ENCODE measurements around the gene ZNF106. TPM values are rescaled to one million over a fixed set of nuclear protein-coding genes. Genes with fewer than 3 reads are reported as not detected.

Gene ZNF106
- total RNA-seq, 1 donor from 2014 or later: 34.4 TPM

DNA sequence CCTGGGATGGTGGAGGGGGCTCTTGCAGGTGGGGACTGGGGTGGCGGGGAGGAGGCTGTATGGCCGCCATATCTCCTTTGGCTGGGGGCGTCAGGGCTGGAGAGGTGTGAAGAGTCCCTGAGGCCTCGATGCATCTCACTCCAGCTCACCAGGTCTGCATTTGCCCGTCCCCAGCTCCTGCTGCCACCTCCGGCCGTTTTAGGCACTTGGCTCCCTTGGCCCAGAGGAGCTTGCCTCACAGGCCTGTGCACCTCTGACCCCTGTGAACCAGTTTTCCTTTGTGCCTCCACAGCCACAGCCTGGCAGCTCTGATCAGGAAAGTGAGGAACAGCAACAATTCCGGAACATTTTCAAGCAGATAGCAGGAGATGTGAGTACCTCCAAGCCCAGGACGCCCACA lies 81.9 kb downstream of the ZNF106 start:
- no peak for DNase-seq (ENCODE audit: extremely low read depth, low read depth, low spot score)

- no peak for DNase-seq (ENCODE audit: extremely low read depth, low read depth, low spot score)
Observed at GRCh38 chr15:42408178-42408577, 82.8 kb downstream of the ZNF106 start.

DNA sequence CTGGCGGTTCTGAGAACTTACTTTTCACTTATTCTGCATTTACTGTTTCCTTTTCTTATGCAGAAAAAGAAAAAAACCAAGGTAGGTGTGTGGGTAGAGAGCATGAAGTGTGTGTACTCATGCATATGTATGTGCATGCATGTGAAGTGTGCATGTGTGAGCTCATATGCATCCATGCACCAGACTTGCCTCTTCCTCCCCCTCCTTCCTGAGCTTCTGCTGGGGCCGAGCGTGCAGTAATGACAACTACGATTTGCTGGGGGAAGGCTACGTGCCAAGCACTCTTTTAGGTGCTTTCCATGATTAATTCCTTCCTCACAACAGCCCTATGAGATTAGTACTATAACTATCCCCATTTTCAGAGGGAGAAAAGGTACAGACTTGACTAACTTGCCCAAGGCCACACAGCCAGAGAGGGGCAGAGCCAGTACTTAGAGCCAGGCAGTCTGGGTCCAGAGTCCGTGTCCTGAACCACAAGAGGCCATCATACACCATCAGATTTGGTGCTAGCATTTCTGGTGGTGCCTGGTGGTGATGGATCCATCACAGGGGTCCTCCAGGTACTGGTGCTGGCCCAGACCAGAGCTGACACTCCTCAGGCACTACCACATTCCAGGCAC lies 85.0 kb downstream of the ZNF106 start:
- DNase-seq (ENCODE audit: extremely low read depth, low read depth, low spot score): no peak

- no peak for DNase-seq (ENCODE audit: extremely low read depth, low read depth, low spot score)
Observed at GRCh38 chr15:42404461-42405235, 86.3 kb downstream of the ZNF106 start.

GRCh38 chr15:42403389-42403788 lies 87.6 kb downstream of the ZNF106 start:
- DNase-seq (ENCODE audit: extremely low read depth, low read depth, low spot score): no peak

DNA sequence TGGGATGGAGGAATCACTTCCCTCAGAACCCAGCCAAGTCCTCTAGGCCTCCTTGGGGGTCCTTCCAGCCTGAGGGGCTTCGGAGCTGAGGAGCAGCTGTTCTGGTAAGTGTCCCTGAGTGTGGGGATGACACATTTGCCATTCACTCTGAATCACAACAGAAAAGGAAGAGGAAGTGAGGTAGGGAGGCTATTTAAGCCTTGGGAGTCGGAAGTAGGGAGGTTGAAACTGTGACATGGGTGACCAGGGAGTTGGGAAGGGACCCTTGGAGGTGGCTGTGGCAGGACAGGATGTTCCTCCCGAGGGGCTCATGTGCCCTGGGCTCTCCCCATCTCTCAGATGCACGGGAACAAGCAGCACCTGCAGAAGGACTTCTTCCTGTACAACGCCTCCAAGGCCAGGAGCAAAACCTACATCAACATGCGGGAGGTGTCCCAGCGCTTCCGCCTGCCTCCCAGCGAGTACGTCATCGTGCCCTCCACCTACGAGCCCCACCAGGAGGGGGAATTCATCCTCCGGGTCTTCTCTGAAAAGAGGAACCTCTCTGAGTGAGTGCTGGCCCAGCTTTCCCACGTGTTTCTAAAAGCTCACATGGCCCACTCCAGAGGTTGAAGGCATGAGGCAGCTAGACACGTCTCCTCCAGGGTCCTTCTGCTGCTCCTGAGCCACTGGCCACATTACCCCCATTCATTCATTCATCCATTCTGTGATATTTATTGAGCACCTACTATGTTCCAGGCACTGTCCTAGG lies 88.3 kb downstream of the ZNF106 start:
- DNase-seq (ENCODE audit: extremely low read depth, low read depth, low spot score): no peak

- DNase-seq (ENCODE audit: extremely low read depth, low read depth, low spot score): no peak
Observed at GRCh38 chr15:42401544-42402454, 89.1 kb downstream of the ZNF106 start.

DNA sequence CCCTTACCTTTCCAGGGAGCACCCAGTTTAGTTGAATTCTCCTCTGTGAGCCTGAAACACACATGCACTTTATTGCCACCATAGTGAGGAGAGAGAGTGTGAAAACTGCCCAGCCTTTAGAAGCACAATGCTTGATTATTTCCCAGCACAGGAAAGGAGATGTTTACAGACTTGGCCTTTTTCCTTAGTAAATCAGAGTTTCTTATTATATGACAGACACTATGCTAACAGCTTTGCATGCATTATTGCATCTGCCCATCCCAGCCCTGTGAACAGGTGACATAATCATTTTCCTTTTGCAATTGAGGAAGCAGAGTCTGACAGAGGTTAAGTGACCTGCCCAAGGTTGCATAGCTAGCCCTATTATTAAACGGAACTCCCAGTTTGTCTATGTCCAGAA lies 95.1 kb downstream of the ZNF106 start:
- DNase-seq (ENCODE audit: extremely low read depth, low read depth, low spot score): no peak

DNA sequence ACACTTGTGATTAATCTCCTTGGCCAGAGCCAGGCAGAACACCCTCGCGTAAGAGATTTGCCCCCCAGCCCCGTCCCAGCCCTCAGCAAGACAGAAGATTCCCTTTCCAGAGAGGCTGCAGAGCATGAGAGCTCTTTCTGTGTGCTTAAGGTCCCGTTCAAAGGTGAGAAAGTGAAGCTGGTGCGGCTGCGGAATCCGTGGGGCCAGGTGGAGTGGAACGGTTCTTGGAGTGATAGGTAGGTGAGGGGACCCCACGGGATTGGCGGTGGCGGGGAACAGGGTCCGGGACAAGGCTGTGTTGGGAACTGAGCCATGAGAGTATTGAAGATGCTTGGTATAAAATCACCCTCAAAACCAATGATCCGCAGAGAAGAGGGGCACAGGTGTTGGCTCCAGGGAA lies 96.8 kb downstream of the ZNF106 start:
- no peak for DNase-seq (ENCODE audit: extremely low read depth, low read depth, low spot score)

DNA sequence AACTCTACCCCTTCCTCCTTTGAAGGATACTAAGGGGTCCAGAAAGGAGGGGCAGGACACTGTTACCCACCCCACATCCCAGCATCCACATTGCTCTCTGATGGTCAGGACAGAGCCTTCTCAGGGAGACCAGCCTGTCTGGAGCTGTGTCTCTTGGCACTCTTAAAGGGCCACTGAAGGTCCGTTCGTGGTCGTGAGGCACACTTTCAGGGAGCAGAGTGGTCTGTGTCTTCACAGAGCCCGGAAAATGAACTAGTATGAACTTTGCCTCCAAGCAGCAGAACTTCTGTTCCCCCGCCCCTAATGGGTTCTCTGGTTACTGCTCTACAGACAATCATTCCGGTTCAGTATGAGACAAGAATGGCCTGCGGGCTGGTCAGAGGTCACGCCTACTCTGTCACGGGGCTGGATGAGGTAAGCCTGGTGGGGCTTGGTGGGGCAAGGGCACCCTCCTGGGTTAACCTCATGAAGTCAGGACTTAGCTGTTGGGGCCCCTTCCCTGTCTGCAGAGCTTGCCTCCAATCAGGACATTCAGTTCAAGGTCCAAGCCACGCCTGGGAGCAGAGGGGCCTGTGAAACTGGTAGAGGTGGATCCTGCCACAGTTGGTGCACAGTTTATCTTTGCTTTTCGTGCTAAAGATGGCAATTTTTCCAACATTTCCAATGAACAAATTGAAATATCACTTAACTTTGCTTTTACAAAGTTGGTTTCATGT lies 98.5 kb downstream of the ZNF106 start:
- DNase-seq (ENCODE audit: extremely low read depth, low read depth, low spot score): no peak

GRCh38 chr15:42387603-42388002 lies 103.3 kb downstream of the ZNF106 start:
- DNase-seq (ENCODE audit: extremely low read depth, low read depth, low spot score): no peak

- no peak for DNase-seq (ENCODE audit: extremely low read depth, low read depth, low spot score)
Observed at GRCh38 chr15:42385980-42386700, 104.8 kb downstream of the ZNF106 start.

GRCh38 chr15:42385206-42385979 lies 105.5 kb downstream of the ZNF106 start:
- peak; percentile 33 for DNase-seq (ENCODE audit: extremely low read depth, low read depth, low spot score)

GRCh38 chr15:42384597-42384996 lies 106.3 kb downstream of the ZNF106 start:
- no peak for DNase-seq (ENCODE audit: extremely low read depth, low read depth, low spot score)

- DNase-seq (ENCODE audit: extremely low read depth, low read depth, low spot score): no peak
Observed at GRCh38 chr15:42378011-42378410, 112.9 kb downstream of the ZNF106 start.

DNA sequence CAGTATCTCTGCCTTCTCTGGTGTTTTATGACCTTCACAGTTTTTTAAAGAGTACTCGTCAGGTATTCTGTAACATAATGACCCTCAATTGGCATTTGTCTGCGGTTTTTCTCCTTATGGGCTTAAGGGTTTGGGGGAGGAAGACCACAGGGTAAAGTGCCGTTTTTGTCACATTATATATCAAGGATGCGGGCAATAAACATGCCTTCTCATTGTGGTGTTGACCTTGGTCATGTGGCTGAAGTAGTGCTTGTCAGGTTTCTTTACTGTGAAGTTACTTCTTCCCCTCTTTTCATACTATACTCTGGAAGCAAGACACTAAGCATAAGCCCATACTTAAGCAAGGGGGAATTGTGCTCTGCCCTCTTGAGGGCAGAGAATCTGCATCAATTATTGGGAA lies 115.0 kb downstream of the ZNF106 start:
- no peak for DNase-seq (ENCODE audit: extremely low read depth, low read depth, low spot score)

DNA sequence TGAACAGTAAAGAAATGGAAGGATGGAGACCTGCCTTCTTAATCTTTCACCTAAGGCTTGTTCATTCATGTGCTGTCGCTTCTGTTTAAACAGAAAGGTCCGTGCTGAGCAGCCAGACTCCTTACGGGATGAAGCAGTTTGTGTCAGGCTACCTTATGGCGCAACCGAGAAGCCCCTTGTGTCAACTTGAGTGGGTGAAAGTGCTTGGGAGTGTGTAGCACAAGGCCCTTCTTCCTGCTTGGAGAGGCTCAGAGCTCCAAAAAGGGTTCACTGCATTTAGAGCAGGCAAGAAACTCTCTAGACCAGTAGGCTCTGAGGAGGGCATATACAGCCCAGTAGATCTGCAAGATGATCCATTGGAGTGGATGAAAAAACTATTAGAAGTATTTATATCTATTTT lies 115.7 kb downstream of the ZNF106 start:
- DNase-seq (ENCODE audit: extremely low read depth, low read depth, low spot score): no peak

- DNase-seq (ENCODE audit: extremely low read depth, low read depth, low spot score): no peak
Observed at GRCh38 chr15:42374810-42375209, 116.1 kb downstream of the ZNF106 start.

DNA sequence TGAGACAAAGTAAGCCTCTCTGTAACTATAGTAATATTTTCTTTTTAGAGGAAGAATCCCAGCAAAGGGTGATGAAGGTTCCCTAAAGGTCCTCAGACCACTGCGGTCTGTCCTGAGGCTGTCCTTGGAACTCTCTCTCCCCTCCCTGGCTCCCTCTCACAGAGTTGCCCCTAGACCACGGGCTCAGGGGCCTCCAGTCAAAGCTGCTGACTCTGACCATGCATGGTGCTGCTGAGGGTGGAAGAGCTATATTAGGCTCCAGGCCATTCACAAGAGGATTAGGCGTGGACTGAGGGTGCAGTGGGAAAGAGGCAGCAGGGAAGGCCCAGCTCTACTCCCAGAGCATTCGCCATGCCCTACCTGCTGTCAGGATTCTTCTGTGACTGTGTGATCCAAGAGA lies 117.0 kb downstream of the ZNF106 start:
- no peak for DNase-seq (ENCODE audit: extremely low read depth, low read depth, low spot score)
